SKM-1 (cell line): ENCODE measurements around the gene CCDC102A.
"Not testable (repeated sequence)": the region's sequence is repeated elsewhere in the genome, so short reads cannot be mapped to it uniquely, and the experiment has no call there.

Source experiments
- DNase-seq: peaks from one replicate; lab custom pipeline; 2025; ENCODE audit not compliant: unreplicated experiment; lab: John Stamatoyannopoulos, UW

The CCDC102A gene

DNA sequence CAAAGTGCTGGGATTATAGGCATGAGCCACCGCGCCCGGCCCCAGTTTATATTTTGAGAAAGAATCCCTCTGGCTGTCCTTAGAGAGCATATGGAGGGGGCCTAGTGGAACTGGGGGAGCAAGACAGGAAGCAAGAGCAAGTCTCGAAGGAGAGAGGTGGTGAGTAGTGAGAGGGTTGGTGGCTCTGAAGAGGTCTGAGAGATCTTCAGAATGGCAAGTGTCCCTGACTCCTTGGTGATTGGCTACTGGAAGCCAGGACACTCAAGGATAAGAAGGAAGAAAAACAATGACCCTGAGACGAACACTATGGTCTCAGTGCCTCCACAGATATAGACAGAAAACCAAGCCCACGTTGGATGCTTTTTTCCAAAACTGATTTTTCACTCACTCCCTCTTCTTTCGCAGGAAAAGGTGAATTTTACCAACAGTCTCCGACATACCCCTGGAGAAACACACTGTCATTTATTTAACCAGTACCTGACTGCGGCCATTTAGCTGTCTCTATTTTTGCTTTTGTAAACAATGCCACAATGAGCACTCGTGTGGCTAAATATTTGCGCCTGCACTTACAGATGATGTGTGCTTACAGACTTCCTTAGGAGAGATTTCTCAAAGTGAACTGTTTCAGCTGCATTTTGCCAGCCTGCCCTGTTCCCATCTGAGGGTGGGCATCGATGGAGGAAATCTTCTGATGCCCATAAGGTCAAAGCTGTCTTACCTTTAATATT lies 34.2 kb downstream of the CCDC102A start:
- DNase-seq, result no peak

DNA sequence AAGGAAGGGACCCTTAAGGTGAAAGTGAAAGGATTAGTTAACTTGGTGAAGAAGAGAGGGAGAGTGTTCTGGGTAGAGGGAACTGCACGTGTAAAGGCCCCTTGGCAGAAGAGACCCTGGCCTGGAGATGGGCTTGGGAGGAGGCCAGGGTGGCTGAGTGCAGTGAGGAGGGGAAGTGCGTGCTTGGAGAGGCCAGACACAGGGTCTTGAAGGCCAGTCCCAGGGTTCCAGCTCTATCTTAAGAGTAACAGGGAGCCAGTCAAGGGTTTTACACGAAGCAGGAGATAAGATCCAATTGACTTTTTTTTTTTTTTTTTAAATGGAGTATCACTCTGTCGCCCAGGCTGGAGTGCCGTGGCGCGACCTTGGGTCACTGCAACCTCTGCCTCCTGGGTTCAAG lies 34.9 kb downstream of the CCDC102A start:
- DNase-seq, result no peak

DNA sequence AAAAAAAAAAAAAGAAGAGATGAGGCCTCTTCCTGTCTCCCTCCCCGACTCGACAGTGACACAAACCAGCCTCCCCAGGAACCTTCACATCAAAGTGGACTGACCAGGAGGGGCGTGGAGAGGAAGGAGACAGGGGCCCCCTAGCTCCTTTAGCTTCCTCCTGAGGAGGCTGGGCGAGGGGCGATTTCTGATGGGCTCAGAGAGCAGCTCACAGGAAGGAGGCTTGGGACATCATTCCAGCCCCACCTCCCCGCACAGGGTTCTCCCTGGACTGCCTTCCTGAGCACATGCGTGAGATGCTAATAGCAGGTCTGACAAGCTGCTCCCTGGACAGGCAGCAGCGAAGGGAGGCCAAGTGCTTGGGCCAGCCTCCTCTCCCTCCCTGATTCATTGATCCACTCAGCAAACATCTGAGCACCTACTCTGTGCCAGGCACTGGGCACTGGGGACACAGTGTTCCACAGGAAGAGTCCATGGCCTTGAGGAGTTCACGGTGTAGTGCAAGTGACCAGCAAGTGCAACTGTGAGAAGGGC lies 35.7 kb downstream of the CCDC102A start:
- no peak for DNase-seq

DNA sequence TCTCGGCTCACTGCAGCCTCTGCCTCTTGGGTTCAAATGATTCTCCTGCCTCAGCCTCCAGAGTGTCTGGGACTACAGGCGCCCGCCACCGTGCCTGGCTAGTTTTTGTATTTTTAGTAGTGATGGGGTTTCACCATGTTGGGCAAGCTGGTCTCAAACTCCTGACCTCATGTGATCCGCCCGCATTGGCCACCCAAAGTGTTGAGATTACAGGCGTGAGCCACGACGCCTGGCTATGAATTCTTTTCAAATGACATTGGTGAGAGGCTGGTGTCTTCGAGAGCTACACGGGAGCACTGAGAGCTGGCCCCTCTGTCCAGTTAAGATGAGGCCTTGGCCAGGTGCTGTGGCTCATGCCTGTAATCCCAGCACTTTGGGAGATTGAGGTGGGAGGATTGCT lies 36.4 kb downstream of the CCDC102A start:
- DNase-seq, result not testable (repeated sequence)

DNA sequence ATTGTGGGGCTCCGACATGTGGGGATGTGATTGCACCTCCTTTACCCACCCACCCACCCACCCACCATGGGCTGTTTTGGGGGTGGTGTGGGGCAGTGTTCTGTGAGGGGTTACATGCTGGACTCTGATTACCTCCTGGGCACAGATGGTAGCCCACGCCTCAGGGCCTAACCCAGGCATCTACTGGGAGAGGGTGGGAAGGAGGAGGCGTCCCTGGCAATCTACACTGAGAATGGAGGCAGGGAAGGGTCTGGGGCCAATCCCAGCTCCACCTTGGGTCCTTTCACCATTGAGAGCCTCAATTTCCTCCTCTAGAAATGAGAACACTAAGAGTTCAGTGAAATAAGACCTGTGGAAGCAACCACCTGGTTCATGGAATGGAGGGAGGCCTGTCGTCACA lies 38.3 kb downstream of the CCDC102A start:
- no peak for DNase-seq

DNA sequence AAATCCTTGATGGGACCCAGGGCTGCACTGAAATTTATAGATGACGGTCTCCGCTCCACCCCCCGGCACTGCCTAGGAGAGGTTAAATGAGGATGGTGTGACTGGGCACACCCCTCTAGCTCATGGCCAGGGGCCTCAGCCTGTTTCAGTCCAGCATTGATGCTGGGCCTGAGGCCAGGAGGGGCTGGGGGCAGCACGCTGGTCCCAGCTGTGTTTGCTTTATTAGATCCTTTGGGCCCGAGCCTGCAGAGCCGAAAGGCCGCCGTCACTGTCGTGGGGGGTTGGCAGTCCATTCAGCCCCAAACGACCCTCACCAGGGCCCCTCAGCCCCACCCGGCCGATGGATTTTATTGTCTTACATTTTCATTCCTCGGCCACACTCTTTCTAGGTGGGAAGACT lies 39.2 kb downstream of the CCDC102A start:
- DNase-seq, result no peak

DNA sequence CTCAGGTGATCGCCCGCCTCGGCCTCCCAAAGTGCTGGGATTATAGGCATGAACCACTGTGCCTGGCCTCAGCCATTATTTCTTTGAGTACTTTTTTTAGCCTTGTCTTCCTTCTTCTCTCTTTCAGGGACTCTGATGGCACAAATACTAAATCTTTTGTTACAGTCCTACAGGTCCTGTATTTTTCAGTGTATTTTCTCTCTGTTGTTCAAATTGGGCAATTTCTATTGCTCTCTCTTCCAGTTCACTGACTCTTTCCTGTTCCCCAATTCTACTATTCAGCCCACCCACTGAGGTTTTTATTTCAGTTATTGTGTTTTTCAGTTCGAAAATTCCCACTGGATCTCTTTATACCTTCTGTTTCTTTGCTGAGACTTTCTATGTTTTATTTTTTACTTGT lies 42.6 kb downstream of the CCDC102A start:
- no peak for DNase-seq

DNA sequence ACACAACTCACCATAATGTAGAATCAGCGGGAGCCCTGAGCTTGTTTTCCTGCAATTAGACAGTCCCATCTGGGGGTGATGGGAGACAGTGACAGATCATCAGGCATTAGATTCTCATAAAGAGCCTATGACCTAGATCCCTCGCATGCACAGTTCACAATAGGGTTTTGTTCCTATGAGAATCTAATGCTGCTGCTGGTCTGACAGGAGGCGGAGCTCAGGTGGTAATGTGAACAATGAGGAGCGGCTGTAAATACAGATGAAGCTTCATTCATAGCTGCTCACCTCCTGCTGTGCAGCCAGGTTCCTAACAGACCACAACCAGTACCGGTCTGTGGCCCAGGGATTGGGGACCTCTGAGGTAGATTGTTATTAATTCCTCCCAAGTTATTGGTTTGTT lies 47.1 kb downstream of the CCDC102A start:
- DNase-seq, result no peak

DNA sequence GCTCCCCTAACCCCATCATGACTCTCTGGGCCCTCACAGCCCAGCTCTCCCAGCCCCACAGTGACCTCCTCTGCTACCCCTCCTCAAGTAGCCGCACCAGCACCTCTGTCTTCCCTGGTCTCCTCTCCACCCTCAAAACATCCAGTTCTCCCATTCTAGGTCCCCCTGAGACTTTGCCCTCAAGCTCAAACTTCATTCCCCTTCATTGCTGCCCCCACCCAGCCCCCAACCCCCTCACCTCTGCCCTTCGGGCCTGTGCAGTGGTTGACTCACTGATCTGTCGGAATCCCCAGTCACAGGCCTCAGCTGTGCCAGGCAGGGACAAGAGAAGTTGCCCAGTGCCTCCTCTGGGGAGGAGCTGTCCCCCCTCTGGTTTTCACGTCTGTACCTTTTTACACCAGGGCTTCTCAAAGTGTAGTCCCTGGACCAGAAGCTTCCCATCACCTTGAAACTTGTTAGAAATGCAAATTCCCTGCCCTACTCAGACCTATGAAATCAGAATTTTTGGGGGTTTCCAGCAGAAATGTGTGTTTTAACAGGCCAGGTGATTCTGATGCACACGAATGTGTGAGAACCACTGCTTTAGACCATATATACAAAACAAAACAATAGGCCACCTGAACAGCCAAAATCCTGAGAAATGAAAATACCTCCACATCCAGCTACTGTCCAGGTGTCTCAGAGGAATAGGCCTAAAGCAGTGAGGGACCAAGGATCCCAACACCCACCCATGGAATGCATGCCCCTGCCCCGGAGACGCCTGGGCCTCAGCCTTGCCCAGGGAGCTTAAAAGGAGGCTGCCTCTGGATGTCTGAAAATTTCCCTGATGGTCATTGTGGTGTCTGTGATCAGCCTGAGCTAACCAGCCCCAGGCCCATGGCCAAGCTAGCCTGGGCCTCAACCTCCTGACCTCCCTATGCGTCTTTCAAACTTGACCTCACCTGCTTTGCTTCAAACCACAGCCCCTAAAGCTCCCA lies 49.2 kb downstream of the CCDC102A start:
- no peak for DNase-seq

DNA sequence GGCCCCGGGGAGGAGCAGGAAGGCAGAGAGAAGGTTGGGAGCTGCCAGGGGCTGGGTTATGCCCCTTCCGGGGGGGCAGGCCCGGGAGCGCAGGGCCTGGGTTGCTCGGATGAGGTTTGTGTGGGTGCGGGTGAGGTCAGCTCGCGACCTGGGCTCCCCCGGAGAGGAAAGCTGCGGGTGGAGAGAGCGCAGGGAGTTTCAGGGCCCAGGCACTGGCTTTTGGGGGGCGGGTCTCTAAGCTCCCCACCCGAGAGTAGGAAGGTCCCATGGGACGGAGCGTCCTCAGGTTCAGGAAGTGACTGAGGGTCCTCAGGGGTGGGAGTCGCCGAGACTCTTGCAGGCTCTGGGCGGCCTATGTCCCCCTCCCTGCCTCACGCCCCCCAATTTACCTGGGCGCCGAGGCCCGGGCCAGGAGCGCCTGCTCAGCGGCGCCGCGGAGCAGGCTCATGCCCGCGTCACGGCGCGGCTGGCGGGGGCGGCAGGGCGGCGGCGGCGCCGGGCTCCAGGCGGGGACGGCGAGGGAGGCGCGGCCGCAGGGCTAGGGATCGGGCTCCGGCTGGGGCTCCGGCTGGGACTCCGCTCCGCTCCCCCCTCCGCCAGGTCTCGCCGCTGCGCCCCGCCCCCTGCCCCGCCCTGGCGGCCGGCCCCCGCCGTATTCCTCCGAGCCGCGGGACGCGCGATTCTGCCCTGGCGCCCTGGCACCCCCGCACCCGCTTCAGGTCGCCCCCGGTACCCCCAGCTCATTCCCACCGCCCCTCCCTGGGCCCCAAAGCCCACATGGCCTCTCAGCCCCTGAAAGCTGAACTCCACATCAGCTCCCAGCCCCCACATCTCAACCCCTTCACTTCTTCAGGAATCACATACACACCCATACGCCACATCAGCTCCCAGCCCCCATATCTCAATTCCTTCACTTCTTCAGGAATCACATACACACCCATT lies 50.2 kb downstream of the CCDC102A start, which contains the start of gene DOK4:
DOK4 (minus strand) TSS at position 578 of the 942 bp plus-strand sequence. CDS start 6,986 bp downstream, outside the sequence.
- peak; percentile 69 for DNase-seq

DNA sequence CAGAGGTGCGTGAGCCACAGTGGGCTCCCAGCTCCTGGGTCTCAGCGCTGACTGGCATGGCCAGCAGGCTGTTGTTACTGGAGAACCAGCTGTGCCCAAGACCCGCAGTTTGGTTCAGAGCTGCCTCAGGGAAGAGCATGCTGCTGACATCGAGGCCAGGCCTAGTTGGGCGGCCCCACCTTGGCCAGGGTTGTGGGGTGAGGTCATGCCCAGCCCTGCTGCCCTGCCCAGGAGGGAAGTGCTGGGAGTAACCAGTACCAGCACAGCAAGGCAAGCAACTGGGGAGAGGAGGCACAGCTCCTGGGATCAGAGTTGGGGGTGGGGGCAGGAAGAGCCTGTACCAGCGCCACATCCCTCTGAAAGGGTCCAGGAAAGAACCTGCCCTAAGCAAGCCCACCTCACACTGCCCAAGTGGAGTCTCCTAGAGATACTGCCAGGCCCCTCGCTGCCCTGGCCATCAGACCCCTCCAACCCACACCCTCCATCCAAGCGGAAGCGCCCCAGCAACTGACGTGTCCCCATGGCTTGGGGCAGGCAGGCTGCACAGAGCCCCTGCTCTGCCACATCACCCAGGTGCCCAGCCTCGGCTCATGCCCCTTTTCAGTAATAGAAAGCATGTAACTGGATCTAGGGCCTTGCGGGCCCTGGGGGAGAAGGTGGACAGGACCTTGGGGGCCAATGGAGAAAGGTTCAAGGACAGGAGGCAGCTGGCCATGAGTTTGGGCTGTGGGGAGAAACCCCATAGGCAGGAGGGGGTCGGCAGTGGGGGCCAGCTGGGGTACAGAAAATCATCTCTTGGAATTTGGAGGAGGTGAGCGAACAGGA lies 51.1 kb downstream of the CCDC102A start:
- DNase-seq, result no peak

DNA sequence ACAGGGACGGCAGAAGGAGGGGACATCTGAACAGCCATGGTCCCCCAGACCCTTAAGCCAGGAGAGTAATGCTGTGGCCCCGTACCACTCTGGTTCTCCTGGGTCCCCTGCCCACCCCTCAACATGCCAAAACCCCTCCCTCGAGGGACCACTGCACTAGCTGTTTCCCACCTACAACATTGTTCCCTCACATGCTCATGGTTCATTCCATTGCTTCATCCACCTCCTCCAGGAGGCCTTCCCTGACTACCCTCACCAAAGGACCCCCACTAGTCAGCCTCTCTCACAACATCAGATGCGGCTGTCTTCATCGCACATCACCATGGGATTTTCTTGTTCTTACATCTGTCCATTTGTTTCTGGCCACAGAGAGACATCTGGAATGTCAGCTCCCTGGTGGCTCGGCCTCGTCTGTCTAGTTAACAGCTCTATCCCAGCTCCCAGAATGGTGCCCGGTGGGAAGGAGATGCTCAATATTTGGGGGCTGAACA lies 51.8 kb downstream of the CCDC102A start:
- DNase-seq, result no peak

DNA sequence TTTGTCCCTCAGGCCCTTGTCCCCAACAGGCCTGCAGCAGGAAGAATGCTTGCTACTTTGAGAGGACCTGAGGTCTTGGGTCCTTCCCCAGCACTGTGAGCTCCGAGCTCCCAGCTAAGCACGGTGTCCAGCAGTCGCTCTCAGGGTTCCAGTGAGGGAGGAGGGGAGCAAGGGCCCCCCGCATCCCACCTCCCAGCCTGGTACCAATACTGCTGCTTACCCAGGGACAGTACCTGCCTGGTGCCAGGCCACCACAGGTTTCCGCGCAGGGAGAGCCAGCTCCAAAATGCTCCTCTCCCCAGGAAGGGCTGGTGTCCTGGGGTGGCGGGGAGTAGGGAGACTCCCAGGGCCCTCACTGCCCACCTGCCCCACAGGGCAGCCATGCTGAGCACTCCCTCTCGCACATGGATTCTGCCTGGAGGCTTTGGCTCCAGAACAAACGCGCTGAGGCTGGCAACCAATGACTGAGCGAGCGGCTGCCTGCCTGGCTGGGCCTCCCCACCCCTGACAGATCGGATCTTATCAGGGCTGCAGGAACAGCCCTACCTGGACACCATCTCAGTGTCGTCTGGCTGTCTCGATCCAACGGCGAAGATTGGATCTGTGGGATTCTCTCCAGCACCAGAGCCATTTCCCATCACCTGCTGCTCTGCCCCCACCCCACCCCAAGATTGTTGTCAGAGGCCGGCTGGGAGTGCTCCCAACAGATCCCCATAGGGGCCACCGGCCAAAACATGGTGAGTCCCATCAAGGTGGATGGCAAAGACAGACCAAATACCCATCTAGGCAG lies 52.5 kb downstream of the CCDC102A start:
- DNase-seq, result no peak

DNA sequence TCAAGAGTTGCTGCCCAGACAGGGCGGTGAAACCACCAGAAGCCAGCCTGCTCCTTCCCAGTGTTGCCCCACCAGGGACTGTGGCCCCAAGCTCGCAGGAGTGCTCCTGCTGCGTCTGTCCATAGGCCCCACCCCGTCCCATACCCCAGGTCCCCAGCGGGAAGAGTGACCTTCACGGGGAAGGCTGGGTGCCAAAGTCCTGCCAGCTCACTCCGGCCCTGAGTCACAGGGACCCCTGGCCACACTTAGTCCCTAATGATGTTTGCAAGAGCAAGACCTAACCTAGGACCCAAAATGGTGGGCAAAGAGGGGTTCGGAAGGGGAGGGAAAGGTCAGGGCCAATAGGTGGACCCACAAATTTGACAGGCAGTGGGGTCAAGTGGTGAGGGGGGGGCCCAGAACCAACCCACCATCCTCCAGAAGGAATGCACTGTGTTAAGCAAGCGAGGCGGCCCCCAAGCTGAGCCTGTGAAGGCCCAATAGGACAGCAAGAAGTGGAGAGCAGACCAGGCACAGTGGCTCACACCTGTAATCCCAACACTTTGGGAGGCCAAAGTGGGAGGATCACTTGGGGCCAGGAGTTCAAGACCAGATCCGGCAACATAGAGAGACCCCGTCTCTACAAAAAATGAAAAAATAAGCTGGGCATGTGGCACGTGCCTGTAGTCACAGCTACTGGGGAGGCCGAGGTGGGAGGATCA lies 53.4 kb downstream of the CCDC102A start:
- no peak for DNase-seq

DNA sequence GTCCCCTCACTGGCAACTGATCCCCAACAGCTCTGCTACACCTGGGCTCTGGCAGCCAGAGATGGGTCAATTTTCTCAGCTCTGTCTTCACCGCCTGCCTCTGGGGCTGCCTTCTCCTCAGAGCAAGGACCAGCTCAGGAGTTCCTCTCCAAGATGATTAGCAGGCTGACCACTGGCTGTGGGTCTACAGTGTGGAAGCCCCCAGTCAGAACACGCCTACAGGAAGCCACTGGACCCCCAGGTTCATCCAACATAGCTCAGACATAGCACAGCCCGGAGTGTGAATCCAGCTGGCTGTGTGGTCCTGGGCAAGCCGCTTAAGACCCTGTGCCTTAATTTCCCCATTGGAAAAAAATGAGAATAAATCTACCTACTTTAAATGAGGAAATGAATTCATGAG lies 55.0 kb downstream of the CCDC102A start:
- no peak for DNase-seq

DNA sequence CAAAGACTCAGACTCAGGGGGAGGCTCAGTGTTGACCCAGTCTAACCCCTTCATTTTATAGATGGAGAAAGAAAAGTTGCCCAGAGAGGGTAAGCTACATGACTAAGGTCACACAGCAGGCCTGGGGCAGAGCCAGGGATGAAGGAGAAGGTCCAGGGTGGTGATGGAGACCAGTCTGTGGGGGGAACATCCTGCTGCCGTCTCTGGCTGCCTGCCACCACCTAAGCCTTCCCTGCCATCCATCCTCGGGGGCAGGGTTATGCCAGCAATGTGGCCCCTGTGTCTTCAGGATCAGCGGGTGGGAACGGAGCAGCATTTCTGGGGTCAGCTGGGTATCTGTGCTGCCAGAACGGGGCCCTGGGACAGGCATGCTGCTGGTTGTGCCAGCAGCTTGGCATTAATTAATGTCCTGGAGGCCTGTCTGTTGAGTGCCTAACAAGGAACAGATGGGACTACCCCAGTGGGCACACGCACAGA lies 55.6 kb downstream of the CCDC102A start:
- DNase-seq, result no peak

DNA sequence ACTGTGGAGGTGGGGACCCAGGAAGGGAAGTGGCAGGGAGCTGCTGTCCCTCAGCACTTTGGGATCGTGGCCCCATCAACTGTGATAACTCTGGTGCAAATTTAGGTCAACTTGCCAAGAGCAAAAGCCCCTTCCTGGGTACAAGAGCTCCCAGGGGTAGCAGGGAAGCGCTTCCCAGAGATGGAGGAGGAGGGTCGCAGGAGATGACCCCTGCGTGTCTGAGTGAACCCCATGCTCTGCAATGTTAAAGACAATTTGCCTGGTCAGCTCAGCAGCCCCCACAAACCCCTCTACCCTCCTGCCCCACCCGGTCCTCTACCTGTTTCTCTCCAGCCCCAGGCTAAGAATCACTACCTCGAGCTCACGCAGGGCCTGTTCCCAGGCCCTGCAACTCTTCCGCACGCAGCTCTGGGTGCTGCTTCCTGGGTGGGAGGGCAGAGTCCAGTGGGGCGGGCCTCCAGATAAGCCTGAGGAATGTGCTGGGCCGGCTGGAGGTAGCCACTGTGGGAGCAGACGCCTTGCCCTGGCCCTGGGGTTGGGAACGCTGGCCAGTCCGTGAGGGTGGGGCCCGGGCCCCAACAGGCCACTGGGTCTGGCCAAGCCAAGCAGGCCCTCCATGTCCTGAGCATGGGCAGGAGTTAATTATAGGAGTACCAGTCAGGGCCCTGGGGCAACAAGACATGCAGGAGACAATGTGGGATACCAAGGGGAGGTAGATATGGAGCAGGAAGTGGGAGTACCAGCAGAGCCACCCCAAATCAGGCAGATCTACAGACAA lies 56.2 kb downstream of the CCDC102A start:
- DNase-seq, result no peak
